ENCODE results near the gene TBC1D22B. TPM values are rescaled to one million over a fixed set of nuclear protein-coding genes. Genes with fewer than 3 reads are reported as not detected.

TBC1D22B gene
- total RNA-seq, 1 donor from 2014 or later, result 16.5 TPM

DNA sequence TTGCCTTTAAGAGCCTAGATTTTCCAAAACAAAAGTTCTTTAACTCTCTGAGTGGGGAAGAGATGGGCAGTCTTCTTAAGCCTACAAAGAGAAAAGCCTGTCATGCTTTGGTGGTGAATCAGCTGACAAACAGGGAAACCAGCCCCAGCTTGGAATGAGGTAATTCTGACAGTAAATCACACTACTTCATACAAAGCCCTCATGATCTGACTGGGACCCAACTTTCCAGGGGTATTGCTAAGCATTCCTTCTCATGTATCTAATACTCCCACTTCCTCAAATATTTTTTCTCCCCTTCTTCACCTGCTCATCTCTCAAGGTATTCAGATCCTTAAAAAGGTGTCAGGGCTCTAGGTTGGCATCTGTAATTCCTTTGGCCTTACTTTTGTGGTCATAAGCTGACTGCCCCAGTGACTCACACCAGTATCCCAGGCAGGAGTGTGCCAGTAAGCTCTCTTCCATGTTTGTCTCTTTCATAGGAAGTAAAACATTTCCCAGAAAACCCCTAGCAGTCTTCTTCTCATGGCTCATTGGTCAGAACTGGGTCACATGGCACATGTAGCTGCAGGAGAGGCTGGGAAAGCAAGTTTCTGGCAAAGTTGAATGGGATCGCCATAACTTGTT lies 15.0 kb upstream of the TBC1D22B start:
- Histone ChIP-seq H3K9ac (no peak overlapping the region), H3K27me3 (no peaks in the 10 kb centered on the region), H2AFZ (replicated peaks) (peak overlapping the region; percentile 23), H3K9me3 (ENCODE audit: low read depth) (no peaks in the 10 kb centered on the region), H3K4me3 (no peak overlapping the region), H3K27ac (no peak overlapping the region), H3K4me1 (no peaks in the 10 kb centered on the region), H3F3A (ENCODE audit: low read depth) (no peaks in the 10 kb centered on the region), H3K36me3 (no peaks in the 10 kb centered on the region), H4K20me1 (ENCODE audit: low read depth) (no peaks in the 10 kb centered on the region), H3K4me2 (no peak overlapping the region), H3K79me2 (ENCODE audit: low read depth) (no peaks in the 10 kb centered on the region)
- Mint-ChIP-seq H3K4me1 (peaks cover 11% of the 10 kb centered on the region), H3K4me3 (no peak overlapping the region), H3K27me3 (ENCODE audit: insufficient read depth, low read depth) (peaks cover 5% of the 10 kb centered on the region), H3K9me3 (no peaks in the 10 kb centered on the region), H3K27ac (no peak overlapping the region), H3K36me3 (no peaks in the 10 kb centered on the region)
- TF ChIP-seq EZH2 (IDR thresholded peaks at IDR 0.05), result no peak
- no peak for TF ChIP-seq EZH2phosphoT487 (IDR thresholded peaks at IDR 0.05)
- TF ChIP-seq, protein P1, sequence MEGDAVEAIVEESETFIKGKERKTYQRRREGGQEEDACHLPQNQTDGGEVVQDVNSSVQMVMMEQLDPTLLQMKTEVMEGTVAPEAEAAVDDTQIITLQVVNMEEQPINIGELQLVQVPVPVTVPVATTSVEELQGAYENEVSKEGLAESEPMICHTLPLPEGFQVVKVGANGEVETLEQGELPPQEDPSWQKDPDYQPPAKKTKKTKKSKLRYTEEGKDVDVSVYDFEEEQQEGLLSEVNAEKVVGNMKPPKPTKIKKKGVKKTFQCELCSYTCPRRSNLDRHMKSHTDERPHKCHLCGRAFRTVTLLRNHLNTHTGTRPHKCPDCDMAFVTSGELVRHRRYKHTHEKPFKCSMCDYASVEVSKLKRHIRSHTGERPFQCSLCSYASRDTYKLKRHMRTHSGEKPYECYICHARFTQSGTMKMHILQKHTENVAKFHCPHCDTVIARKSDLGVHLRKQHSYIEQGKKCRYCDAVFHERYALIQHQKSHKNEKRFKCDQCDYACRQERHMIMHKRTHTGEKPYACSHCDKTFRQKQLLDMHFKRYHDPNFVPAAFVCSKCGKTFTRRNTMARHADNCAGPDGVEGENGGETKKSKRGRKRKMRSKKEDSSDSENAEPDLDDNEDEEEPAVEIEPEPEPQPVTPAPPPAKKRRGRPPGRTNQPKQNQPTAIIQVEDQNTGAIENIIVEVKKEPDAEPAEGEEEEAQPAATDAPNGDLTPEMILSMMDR (IDR thresholded peaks at IDR 0.05), result no peak
- DNase-seq (ENCODE audit: low spot score), result no peak

DNA sequence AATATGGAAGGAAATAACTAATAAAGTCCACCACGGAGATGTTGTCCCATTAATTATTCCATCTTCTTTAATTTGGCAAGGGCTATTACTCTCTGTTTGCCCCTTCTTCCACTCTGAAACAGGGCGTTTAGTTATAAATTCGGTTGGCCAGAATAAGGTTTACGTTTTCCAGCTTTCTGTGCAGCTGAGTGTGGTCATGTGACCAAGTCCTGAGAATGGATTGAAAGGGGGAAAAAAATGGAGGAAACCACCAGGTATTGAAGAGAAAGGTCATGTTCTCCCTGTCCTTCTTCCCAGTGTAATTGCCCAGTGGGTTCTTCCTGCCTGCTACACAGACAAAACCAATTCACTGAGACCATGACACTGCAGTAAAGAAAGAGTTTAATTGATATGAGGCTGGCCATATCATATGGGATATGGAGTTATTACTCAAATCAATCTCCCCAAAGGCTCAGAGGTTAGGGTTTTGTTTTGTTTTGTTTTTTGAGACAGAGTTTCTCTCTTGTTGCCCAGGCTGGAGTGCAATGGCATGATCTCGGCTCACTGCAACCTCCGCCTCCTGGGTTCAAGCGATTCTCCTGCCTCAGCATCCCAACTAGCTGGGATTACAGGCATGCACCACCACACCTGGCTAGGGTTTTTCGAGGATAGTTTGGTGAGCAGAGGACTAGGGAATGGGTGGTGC lies 14.3 kb upstream of the TBC1D22B start:
- Histone ChIP-seq H3K9ac (no peak overlapping the region), H3K79me2 (ENCODE audit: low read depth) (no peaks in the 10 kb centered on the region), H3K4me3 (no peak overlapping the region), H3K36me3 (no peaks in the 10 kb centered on the region), H3F3A (ENCODE audit: low read depth) (no peaks in the 10 kb centered on the region), H3K27me3 (no peaks in the 10 kb centered on the region), H3K9me3 (ENCODE audit: low read depth) (no peaks in the 10 kb centered on the region), H3K4me1 (no peaks in the 10 kb centered on the region), H4K20me1 (ENCODE audit: low read depth) (no peaks in the 10 kb centered on the region), H2AFZ (replicated peaks) (no peak overlapping the region), H3K4me2 (no peak overlapping the region), H3K27ac (no peak overlapping the region)
- no peaks in the 10 kb centered on the region for H3K9me3 Mint-ChIP-seq
- H3K4me3 Mint-ChIP-seq, result no peak overlapping the region
- peaks cover 5% of the 10 kb centered on the region for H3K27me3 Mint-ChIP-seq (ENCODE audit: insufficient read depth, low read depth)
- H3K4me1 Mint-ChIP-seq, result peaks cover 9% of the 10 kb centered on the region
- H3K36me3 Mint-ChIP-seq, result no peaks in the 10 kb centered on the region
- no peak for DNase-seq (ENCODE audit: low spot score)
- TF ChIP-seq, protein P1 (IDR thresholded peaks at IDR 0.05), result no peak
- TF ChIP-seq EZH2 (IDR thresholded peaks at IDR 0.05) (no peak), EZH2phosphoT487 (IDR thresholded peaks at IDR 0.05) (no peak)
- H3K27ac Mint-ChIP-seq, result no peak overlapping the region

DNA sequence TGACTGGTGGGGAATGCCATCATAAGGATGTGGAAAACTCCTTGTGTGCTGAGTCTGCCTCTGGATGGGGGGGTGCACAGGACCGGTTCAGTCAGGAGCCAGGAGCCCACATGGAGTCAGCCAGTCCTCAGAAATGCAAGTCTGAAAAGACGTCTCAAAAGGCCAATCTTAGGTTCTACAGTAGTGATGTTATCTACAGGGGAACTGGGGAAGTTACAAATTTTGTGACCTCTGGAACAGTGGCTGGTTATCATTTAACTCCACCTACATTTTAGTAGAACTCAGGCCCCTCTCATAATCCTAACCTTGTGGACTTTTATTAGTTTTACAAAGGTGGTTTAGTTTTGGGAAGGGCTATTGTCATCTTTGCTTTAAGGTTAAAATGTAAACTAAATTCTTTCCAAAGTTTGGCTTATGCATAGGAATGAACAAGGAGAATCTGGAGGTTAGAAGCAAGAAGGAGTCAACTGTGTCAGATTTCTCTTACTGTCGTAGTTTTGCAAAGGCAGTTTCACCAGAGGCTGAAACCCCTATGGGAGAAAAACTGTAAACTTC lies 13.7 kb upstream of the TBC1D22B start:
- no peak for DNase-seq (ENCODE audit: low spot score)
- H3K36me3 ChIP-seq, result no peaks in the 10 kb centered on the region
- H3K9me3 Mint-ChIP-seq, result no peaks in the 10 kb centered on the region
- H3K4me1 ChIP-seq, result no peaks in the 10 kb centered on the region
- peaks cover 9% of the 10 kb centered on the region for H3K4me1 Mint-ChIP-seq
- H2AFZ ChIP-seq (replicated peaks), result no peak overlapping the region
- peaks cover 5% of the 10 kb centered on the region for H3K27me3 Mint-ChIP-seq (ENCODE audit: insufficient read depth, low read depth)
- no peaks in the 10 kb centered on the region for H3F3A ChIP-seq (ENCODE audit: low read depth)
- H4K20me1 ChIP-seq (ENCODE audit: low read depth), result no peaks in the 10 kb centered on the region
- H3K4me3 ChIP-seq, result no peak overlapping the region
- no peak overlapping the region for H3K27ac Mint-ChIP-seq
- H3K9ac ChIP-seq, result no peak overlapping the region
- no peak for TF ChIP-seq EZH2 (IDR thresholded peaks at IDR 0.05)
- TF ChIP-seq EZH2phosphoT487 (IDR thresholded peaks at IDR 0.05), result no peak
- TF ChIP-seq, protein P1 (IDR thresholded peaks at IDR 0.05), result no peak
- H3K9me3 ChIP-seq (ENCODE audit: low read depth), result no peaks in the 10 kb centered on the region
- no peak overlapping the region for H3K4me2 ChIP-seq
- no peak overlapping the region for H3K4me3 Mint-ChIP-seq
- no peaks in the 10 kb centered on the region for H3K36me3 Mint-ChIP-seq
- H3K27ac ChIP-seq, result no peak overlapping the region
- no peaks in the 10 kb centered on the region for H3K79me2 ChIP-seq (ENCODE audit: low read depth)
- no peaks in the 10 kb centered on the region for H3K27me3 ChIP-seq
